SW 1271 (cell line): ENCODE measurements around the gene STAT4.

ENCODE experiments used
- DNase-seq, 2 experiments: peaks; one replicate each; lab custom pipeline; 2025; lab: John Stamatoyannopoulos, UW

The STAT4 gene

DNA sequence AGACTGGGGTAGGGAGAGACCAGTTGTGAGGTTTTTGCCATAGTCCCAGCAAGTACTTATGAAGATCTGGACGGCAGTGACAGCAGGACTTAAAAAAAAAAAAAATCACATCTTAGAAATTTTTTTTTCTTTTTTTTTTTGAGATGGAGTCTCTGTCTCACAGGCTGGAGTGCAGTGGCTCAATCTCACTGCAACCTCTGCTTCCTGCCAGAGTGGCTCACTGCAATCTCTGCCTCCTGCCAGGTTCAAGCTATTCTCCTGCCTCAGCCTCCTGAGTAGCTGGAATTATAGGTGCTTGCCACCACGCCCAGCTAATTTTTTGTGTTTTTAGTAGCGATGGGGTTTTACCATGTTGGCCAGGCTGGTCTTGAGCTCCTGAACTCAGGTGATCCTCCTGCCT is 22.4 kb upstream of the STAT4 start:
- no peak for DNase-seq

GRCh38 chr2:191171708-191172355 is 21.0 kb upstream of the STAT4 start:
- DNase-seq: peak; percentile 33 to 41

DNA sequence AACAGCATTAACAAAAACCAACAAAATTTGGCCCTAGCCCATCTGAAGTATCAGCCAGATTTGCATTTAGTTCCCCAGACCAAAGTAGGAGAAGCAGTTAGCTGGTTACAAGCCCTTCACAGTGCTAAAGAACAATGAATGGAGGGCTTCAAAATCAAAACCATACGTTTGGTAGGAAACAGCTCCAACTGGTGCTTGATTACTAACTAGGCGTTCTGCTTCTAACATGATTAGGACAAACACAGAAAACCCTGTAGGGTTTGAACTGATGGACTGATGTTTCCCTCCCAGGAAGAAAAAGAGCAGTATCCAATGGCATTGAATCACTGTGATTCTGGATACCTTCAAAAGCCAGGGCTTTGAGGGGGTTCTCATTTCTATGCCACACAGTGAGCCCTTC is 20.5 kb upstream of the STAT4 start:
- DNase-seq: no peak

- DNase-seq: no peak
These were observed 20.0 kb upstream of the STAT4 start for GRCh38 chr2:191170773-191171172.

GRCh38 chr2:191170301-191170636 is 19.5 kb upstream of the STAT4 start:
- no peak for DNase-seq

DNA sequence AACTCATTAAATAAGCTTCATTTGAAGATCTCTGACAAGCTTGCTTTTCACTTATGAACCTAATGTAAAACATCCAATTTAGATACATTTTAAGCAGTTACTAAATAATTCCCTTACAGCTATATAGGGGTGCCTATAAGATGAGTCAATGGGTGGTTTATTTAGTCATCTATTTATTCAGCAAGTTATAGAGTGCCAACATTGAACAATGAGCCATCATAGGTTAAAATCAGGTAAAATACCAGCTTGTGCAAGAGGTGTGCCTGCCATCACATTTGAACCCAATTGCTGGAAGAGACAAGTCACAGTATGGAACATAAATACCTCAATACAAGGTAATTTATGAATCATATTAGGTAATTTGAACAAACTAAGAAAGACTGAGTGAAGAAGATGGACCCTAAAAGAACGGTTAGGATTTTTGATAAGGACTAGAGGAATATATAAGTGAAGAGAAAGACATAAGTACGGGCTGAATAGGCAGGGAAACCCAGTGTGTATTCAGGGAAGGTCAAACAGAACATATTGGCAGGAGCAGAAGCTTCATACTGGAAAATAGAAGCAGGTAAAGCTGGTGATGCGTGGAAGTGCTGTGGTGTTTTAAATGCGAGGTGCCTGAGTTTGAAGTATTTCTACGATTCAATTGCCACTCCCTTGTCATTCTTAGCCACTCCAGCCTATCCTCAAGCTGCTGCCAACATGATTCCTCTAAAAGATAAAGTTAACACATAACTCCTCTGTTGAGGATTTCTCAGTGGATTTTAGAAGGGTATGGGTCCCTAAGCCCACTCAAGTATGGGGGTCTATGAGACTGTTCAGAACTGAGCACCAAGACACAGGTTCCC is 18.9 kb upstream of the STAT4 start:
- DNase-seq: no peak

DNA sequence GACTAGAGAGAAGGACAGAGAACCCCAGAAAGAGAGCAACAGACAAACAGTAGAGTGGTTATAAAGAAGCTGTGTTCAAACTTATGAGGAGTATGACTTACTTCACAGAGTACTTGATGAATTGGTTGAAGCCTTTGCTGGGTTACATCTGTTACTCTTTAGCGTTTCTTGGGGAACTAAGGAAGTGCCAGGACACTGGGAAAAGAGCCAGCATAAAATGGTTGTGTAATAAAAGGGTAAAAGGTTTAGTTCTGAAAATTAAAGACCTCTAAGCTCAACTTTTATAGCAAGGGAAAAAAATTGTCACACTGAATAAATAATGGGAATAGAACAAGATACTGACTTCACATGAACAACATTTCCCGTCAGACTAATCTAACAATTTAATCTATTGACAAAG is 17.0 kb upstream of the STAT4 start:
- no peak for DNase-seq

GRCh38 chr2:191166756-191167445 is 16.1 kb upstream of the STAT4 start:
- DNase-seq: no peak

DNA sequence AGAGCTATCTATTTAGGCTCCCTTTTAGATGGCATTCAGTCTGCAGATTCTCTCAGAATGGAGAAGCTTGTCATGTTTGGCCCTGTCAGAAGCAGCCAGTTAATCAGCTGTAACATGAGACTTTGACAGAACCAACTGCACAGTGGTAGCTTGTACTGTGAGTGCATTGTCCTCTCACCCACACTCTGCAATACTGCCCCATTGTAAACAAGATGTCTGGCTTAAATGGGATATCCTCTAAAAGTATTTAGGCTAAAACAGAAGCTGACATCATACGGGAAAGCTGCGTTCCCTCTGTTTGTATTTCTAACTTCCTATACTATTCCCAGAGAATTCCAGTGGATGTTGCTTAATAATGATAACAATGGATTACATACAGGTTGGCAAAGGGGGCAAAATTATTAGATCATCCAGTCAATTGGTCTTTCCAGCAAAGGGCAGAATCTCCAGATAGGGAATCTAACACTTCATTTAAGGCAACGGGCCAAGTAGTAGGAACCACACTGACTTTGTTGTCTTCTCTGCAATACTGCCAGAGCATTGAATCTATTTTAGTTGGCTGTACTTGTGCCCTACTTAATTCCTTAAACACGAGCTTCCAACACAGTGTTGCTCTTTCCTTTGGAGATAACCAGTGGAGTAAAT is 15.4 kb upstream of the STAT4 start:
- no peak for DNase-seq

DNA sequence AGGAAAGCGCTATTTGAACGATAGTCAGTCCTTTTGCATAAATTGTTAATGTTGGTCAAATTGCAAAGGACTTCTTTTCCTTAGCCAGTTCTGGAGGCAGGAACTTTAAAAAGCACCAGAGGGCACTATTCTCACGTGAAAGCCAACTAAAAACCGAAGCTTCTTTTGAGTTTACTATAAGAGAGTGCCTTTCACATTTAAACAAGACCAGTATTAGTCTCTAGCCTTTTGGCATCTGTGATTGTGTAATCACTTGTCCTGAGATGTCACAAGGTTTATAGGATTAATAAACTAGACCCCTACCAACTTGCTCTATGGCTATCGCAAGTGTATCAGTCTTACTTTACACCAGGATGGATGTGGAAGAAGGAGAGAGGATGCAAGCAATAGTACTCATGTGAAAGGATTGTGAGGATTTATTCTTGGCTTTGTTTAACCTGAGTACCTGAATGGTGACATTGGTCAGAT is 14.4 kb upstream of the STAT4 start:
- peak in 1 of 2 experiments; percentile 44 for DNase-seq

DNA sequence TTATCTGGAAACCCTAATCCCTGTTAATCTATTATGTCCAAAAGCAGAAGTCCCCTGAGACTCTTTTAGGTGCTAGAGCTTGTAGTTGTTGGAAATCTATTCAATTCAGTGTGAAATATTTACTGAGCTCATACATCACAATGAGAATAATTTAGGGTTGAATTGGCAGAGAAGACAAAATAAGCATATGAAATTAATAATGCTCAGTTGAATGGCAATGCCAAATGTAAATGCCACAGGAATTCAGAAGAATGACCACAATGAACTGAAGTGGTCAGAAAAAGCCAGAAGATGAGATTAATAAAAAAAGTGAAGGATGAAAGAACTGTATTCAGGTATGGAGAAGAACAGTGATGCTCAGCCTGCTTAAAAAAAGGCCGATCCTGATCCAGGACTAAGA is 8.0 kb upstream of the STAT4 start:
- DNase-seq: no peak

DNA sequence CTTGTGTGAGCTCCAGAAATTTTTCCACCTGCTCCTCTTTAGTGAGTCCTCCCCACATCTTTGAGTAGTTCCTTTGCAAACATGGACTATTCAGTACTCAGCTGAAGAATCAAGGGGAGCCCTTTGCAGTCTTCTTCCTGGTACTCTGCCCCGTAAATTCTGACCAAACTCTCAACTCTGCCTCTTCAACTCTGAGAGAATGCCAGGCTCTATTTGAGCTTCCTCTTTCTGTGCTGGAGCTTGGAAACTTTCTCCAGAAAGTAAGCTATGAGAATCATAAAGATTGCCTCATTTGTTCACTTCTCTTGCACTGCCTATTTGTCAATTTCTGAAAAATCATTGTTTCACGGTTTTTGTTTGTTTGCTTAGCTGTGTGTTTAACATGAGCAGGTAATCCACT is 7.4 kb upstream of the STAT4 start:
- no peak for DNase-seq

DNA sequence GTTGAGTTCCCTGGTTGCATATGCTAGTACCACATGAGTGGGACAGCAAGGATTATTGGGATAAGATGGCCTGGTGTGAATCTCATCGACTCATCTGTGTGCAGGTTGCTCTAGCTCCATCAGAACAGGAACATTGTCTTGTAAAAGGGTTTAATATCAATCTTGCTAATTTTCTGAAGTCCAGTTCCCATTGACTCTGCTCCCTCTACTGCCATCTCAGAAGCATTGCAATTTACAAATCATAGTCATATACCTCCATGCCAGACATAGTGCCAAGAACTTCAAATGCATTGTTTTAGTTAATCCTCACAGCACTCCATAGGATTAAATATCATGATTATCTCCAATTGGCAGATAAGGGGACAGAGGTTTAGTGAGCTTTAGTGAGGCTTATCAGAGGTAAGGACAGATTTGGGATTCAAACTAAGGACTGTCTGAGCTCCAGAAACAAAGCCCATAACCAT is 4.8 kb upstream of the STAT4 start:
- DNase-seq: peak; percentile 18 to 57

DNA sequence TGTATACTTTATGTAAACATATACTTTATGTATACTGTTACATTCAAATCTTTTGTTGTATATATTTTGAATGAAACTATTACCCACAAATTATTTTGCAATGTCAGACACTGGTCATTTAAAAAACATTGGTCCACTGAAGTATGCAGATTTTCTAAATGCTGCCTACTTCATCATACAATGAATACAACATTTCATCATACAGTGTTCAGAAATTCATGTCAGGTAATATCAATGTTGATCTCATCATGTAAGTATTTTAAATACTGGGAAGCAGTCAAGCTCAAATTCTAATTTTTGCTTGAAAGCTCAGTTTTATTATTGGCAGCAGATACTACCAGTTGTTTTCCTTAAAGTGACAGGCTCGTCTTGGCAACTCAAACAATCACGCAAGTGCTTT is 2.9 kb upstream of the STAT4 start:
- DNase-seq: no peak

DNA sequence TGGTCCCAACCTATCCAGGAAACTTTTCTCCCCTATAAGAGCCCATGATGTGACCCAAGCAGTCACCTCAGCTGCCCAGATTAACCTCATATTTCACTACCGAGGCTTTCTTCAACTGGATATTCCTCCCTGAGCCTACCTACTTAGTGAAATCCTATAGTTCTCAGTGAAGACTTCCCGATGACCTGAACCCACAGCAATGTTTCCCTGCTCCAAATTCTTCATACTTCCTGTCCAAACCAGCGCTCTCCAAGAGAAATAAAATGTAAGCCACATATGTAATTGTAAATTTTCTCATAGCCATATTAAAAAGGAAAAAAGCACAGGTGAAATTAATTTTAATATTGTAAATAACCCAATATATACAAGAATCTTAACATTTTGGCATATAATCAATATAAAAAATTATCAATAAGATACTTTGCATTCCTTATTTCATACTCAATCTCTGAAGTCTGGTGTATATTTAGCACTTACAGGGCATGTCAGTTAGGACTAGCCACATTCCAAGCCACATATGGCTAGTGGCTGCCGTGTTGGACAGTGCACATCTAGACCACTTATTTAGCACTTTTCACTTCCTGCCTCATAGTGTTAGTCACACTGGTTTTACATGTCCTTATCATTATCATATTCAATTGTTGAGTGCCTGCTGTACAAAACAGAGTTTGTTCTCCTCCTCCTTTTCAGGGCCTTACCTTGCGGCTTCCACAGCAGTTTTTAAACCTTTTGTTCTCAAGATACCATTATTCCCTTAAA is 1.9 kb upstream of the STAT4 start:
- no peak for DNase-seq

- no peak for DNase-seq
These were observed 537 bp upstream of the STAT4 start for GRCh38 chr2:191151331-191151730.

- DNase-seq: no peak
These were observed 579 bp downstream of the STAT4 start for GRCh38 chr2:191150230-191150599.

DNA sequence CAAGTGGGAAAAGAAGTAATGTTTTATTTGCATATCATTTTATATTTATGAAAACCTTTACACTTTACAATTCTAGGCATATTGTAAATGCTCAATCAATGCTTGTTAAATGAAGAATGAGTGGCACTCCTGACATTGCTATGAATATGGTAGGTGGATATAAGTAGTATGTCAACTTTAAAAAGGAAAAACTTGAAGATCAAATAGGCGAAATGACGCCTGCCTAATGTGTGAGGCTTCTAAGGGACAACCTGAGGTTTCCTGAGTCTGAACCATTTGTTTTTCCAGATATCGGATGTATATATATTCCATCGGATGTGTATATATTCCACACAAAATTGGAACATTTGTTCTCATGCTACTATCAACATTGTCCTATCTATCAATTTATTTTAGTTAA is 1.4 kb downstream of the STAT4 start:
- no peak for DNase-seq

DNA sequence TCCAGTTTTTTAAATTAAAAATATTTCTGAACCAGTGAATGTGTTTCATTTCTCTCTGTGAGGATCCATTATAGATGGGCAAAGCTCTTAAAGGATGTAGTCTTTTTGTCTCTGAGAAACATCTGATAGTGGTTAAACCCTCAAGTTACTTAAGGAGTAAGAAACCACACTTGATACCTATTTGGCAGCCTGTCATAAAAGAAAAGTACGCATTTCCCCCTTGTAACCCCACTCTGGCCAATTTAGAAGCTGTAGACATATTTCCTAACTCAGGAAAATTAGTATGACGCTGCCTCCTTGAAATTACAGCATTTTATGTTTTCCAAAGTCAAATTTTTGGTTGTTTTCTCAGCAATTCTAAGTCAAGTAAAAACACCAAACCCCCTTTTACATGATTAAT is 2.0 kb downstream of the STAT4 start:
- no peak for DNase-seq

DNA sequence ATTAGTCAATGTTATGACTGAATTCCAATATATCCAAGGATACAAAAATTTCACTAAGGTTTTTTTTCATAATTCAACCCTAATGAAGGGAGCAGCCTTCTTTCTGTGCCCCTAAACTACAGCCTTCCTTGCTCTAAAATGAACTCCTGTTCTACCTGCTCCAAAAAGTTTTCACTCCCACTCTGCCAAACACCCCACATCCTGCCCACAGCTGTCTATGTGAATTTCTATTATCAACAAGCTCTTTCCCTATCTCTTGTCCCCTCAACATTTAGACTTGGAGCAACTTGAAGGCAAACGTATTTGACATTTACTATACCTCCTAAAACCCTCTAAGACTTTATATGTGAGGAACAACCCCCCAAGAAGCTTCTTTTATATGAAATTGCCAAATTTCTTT is 2.5 kb downstream of the STAT4 start:
- no peak for DNase-seq

- no peak for DNase-seq
These were observed 4.9 kb downstream of the STAT4 start for GRCh38 chr2:191145769-191146471.
